Sigmoid colon (tissue), 7 donors: ENCODE data around the gene THBS4. TPM values are rescaled to one million over a fixed set of nuclear protein-coding genes. Genes with fewer than 3 reads are reported as not detected.

Experiments used
- DNase-seq: peaks from one replicate; pipeline ENCODE4 v3.0.0-alpha.2; 2019
- H3K27ac ChIP-seq, 4 donors: fragments of 200-600 bp; sonication (generic); one replicate each; pipeline ENCODE4 v1.5.1; 2016 to 2019; ENCODE audit warnings: mild to moderate bottlenecking in 1 of 4
- H3K27me3 ChIP-seq, 3 donors: fragments of 200-600 bp; sonication (generic); one replicate each; pipeline ENCODE4 v1.5.1; 2019; ENCODE audit warnings: mild to moderate bottlenecking in 1 of 3
- H3K36me3 ChIP-seq, 4 donors: fragments of 200-600 bp; sonication (generic); one replicate each; pipeline ENCODE4 v1.5.1; 2016 to 2019
- H3K4me1 ChIP-seq, 4 donors: fragments of 200-600 bp; sonication (generic); one replicate each; pipeline ENCODE4 v1.5.1; 2017 to 2019
- H3K4me3 ChIP-seq, 4 donors: fragments of 200-600 bp; sonication (generic); one replicate each; pipeline ENCODE4 v1.5.1; 2017 to 2019; ENCODE audit warnings: mild to moderate bottlenecking in 2 of 4, moderate library complexity in 1 of 4
- H3K9me3 ChIP-seq, 4 donors: fragments of 200-600 bp in 3 of 4; sonication (generic) in 3 of 4; one replicate each; pipeline versions ENCODE4 v1.5.1 to v1.6.1; 2013 to 2019
- EP300 ChIP-seq, 4 donors: sonication (generic); formaldehyde crosslinking; IDR thresholded peaks; one replicate each; pipeline ENCODE4 v1.6.1; 2017; ENCODE audit warnings: antibody characterized with exemption in 4 of 4
- POLR2A ChIP-seq, 2 donors: fragments of 450-650 bp; IDR thresholded peaks; one replicate each; pipeline ENCODE4 v1.6.1; 2016; ENCODE audit warnings: antibody characterized with exemption in 2 of 2, mild to moderate bottlenecking in 2 of 2, moderate library complexity in 2 of 2
- POLR2AphosphoS5 ChIP-seq, 4 donors: sonication (generic); formaldehyde crosslinking; IDR thresholded peaks; one replicate each; pipeline ENCODE4 v1.6.1; 2017; ENCODE audit warnings: antibody characterized with exemption in 4 of 4
- WGBS, 2 donors: extraction: QIAGEN DNeasy Blood & Tissue Kit; methylation state at CpG; one replicate each; pipeline ENCODE4 v1.1.7; 2013; 5-methylcytosine and 5-hydroxymethylcytosine counted together
- intact Hi-C: fragments of 100-400 bp; cut with DNase I; formaldehyde crosslinking; loops from one replicate; pipeline ENCODE4 v1.15.1; 2023
- polyA plus RNA-seq, 3 donors: library from polyadenylated mRNA; stranded (reverse); fragments of 200-250 nt; gene quantifications; one replicate each; pipeline ENCODE4 v1.2.3, GENCODE V29; 2013
- total RNA-seq, 4 donors: library from RNA; depleted of rRNA; stranded (reverse); fragments of >200 nt; gene quantifications; one replicate each; pipeline ENCODE4 v1.1.0, GENCODE V29; 2016
- TF ChIP-seq, protein P1 (sequence below), 4 experiments: fragments of 450-650 bp in 3 of 4; fragments of 200-600 bp in 1 of 4; IDR thresholded peaks; one replicate each; pipeline ENCODE4 v1.5.1; 2016 to 2019; ENCODE audit warnings: antibody characterized with exemption in 4 of 4, mild to moderate bottlenecking in 3 of 4, moderate library complexity in 2 of 4
- donor health status: healthy with polysubstance abuse.
- donor health status: Bipolar disorder and iron deficiency.
- donor health status: healthy.

The THBS4 gene
- total and polyA plus RNA-seq, 7 donors: 3.8 to 585 (median 62.1) TPM; not detected in 1

DNA sequence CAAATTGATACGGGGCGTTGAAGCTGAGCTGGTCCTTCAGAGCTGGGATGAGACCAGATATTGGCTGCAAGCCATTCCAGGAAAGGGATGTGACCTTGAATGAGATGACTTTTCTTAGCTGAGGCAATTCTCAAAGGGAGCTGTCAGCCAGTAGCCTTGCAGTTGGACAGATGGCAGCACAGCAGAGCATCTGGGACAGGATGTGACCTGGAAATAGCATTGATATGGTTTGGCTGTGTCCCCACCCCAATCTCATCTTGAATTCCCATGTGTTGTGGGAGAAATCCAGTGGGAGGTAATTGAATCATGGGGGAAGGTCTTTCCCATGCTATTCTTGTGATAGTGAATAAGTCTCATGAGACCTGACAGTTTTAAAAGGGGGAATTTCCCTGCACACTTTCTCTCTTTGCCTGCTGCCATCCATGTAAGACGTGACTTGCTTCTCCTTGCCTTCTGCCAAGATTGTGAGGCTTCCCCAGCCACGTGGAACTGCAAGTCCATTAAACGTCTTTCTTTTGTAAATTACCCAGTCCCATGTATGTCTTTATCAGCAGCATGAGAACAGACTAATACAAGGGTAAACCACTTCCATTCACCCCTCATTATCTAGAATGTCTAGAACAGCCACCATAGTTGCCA lies 24.3 kb upstream of the THBS4 start:
- H3K4me3 ChIP-seq: no peak overlapping the region
- no peaks in the 10 kb centered on the region for H3K36me3 ChIP-seq
- H3K27me3 ChIP-seq: no peaks in the 10 kb centered on the region
- TF ChIP-seq POLR2AphosphoS5 (IDR thresholded peaks at IDR 0.05): no peak
- TF ChIP-seq EP300 (IDR thresholded peaks at IDR 0.05): no peak
- TF ChIP-seq, protein P1, sequence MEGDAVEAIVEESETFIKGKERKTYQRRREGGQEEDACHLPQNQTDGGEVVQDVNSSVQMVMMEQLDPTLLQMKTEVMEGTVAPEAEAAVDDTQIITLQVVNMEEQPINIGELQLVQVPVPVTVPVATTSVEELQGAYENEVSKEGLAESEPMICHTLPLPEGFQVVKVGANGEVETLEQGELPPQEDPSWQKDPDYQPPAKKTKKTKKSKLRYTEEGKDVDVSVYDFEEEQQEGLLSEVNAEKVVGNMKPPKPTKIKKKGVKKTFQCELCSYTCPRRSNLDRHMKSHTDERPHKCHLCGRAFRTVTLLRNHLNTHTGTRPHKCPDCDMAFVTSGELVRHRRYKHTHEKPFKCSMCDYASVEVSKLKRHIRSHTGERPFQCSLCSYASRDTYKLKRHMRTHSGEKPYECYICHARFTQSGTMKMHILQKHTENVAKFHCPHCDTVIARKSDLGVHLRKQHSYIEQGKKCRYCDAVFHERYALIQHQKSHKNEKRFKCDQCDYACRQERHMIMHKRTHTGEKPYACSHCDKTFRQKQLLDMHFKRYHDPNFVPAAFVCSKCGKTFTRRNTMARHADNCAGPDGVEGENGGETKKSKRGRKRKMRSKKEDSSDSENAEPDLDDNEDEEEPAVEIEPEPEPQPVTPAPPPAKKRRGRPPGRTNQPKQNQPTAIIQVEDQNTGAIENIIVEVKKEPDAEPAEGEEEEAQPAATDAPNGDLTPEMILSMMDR (IDR thresholded peaks at IDR 0.05): no peak
- H3K4me1 ChIP-seq: no peaks in the 10 kb centered on the region
- intact Hi-C loops: no loop called here
- no peak for DNase-seq
- no peak overlapping the region for H3K27ac ChIP-seq
- 85 to 88% methylated on average over 5 of the region's 5 CpGs for WGBS, 2 donors
- peaks cover 0 to 2% (median 0%) of the 10 kb centered on the region in 4 donors for H3K9me3 ChIP-seq

DNA sequence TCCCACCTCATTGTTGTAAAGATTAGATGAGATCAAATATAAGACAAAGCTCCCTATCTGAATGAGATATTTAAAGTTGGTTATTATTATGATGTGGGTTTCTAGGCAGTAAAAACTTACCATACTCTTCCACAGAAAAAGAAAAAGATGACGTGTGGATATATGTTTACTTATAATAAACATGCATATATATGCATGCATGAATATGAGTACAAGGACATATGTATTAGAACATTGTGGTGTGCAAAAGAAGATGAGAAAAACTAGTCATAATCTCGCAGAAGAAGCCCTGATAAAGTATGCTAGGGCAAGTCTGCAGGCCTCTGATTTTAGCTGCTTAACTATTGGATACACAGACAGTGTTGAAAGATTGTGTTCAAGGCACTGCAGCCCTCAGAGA lies 10.1 kb upstream of the THBS4 start:
- Histone ChIP-seq H3K27me3 (no peaks in the 10 kb centered on the region), H3K4me3 (no peak overlapping the region), H3K27ac (no peak overlapping the region), H3K4me1 (no peaks in the 10 kb centered on the region), H3K9me3 (no peaks in the 10 kb centered on the region), H3K36me3 (no peaks in the 10 kb centered on the region)
- intact Hi-C loops: no loop called here
- 85 to 87% methylated on average over 2 of the region's 2 CpGs for WGBS, 2 donors
- no peak for DNase-seq
- TF ChIP-seq, protein P1 (IDR thresholded peaks at IDR 0.05): no peak
- TF ChIP-seq POLR2A (IDR thresholded peaks at IDR 0.05): no peak
- no peak for TF ChIP-seq EP300 (IDR thresholded peaks at IDR 0.05)
- TF ChIP-seq POLR2AphosphoS5 (IDR thresholded peaks at IDR 0.05): no peak

DNA sequence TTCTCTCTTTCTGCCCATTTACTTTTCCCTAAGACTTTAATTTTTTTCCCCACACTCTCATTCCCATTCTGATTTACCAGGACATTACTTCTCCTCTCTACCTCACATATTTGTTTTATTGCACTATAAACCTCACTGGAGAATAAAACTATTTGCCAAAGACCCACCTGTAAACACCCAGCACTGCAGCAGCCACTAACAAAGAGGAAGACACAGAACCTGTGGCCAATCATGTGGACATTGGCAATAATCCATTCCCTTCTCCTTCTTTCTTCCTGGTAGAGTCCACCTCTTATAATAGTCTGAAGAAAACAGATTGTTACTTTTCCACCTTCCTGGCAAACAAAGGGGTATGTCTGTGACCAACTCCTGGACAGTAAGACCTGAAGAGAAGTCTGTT lies 8.3 kb upstream of the THBS4 start:
- Histone ChIP-seq H3K36me3 (no peaks in the 10 kb centered on the region), H3K4me1 (no peaks in the 10 kb centered on the region), H3K9me3 (no peaks in the 10 kb centered on the region), H3K27ac (no peak overlapping the region), H3K4me3 (no peak overlapping the region), H3K27me3 (peaks cover 0 to 6% (median 0%) of the 10 kb centered on the region in 3 donors)
- TF ChIP-seq EP300 (IDR thresholded peaks at IDR 0.05) (no peak), POLR2AphosphoS5 (IDR thresholded peaks at IDR 0.05) (no peak), POLR2A (IDR thresholded peaks at IDR 0.05) (no peak)
- TF ChIP-seq, protein P1 (IDR thresholded peaks at IDR 0.05): no peak
- intact Hi-C loops: no loop called here
- no peak for DNase-seq

DNA sequence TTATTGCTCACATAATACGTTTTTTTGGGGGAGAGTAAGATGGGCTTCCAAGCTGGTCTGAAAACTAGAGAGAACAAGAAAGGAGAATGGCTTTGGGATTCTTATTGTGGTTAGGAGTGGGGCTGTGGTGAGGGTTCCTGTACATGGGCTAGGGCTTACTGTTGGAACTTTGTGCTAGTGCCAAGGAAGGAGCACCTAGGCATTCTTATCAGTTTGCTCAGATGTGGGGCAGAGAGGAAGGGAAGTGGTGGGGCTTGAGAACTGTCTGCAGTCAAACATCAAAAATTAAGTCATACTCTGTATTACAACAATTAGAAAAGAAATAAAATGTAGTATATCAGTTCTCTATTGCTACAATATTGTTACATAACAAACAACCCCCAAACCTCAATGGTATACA lies 4.0 kb upstream of the THBS4 start:
- H3K36me3 ChIP-seq: no peaks in the 10 kb centered on the region

More for the DNA sequence above, 4.0 kb upstream of the THBS4 start:
- H3K9me3 ChIP-seq: no peaks in the 10 kb centered on the region
- H3K4me3 ChIP-seq: no peak overlapping the region
- H3K27ac ChIP-seq: no peak overlapping the region
- H3K4me1 ChIP-seq: peaks cover 0 to 5% (median 2%) of the 10 kb centered on the region in 4 donors
- DNase-seq: no peak
- TF ChIP-seq POLR2A (IDR thresholded peaks at IDR 0.05) (no peak), EP300 (IDR thresholded peaks at IDR 0.05) (no peak), POLR2AphosphoS5 (IDR thresholded peaks at IDR 0.05) (no peak)
- TF ChIP-seq, protein P1 (IDR thresholded peaks at IDR 0.05): no peak
- intact Hi-C loops: no loop called here
- H3K27me3 ChIP-seq: peaks cover 11 to 46% (median 22%) of the 10 kb centered on the region in 3 donors
- 53 to 66% methylated on average over 1 of the region's 1 CpG for WGBS, 2 donors
